ENCODE measurements around the gene KCNQ5.

The KCNQ5 gene

DNA sequence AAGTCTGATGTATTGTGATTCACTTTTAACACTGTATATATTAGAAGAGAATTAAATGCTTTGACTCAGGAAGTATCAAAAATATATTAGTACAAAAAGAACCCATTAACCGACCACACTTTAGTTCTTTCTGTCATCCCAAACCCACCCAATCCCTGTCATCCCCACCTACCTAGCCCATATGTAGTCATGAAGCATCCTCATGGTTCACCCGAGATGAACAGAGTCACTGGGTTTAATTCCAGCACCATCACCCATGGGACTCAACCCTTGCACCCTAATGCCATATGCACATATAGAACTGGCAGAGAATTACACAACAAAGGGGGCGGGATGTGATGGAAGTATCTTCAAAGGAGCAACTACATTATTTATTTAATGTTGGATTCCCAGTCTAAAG lies 462.0 kb downstream of the KCNQ5 start:
- Histone ChIP-seq H3K9me3 (ENCODE audit: control insufficient read depth, insufficient read depth, low read length) (no peaks in the 10 kb centered on the region), H3K4me1 (ENCODE audit: control insufficient read depth, insufficient read depth, low read length) (no peaks in the 10 kb centered on the region), H3K27ac (ENCODE audit: low read length) (no peak overlapping the region), H3K27me3 (ENCODE audit: control insufficient read depth, insufficient read depth, low read length) (no peaks in the 10 kb centered on the region), H3K36me3 (ENCODE audit: control insufficient read depth, insufficient read depth, low read length) (no peaks in the 10 kb centered on the region), H3K4me3 (ENCODE audit: low read length) (no peak overlapping the region)
- WGBS (ENCODE audit: insufficient coverage, insufficient read length), result no CpG with 5 or more reads among the region's 3 CpGs
- DNase-seq (ENCODE audit: low read depth, low spot score), result no peak

DNA sequence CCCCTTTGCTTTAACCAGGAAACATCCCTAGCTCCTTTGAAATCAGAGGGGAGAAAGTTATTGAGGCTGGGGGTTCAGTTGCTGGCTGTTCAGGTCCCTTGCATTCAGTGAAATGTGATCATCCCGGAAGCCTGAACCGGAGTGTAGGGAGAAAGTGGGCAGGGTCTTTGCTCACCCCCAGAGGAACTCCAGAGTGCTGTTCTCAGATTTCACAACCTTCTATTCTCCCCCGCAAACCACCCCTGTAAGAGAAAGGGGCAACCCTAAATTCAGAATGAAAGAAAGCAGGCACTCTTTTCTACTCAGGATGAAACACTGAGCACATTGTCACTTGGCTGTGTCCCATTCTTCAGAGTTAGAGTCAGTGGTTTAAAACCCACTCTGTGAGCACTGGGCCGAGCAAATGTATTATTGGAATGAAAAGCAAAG lies 463.6 kb downstream of the KCNQ5 start:
- no peaks in the 10 kb centered on the region for H3K36me3 ChIP-seq (ENCODE audit: control insufficient read depth, insufficient read depth, low read length)
- no peaks in the 10 kb centered on the region for H3K4me1 ChIP-seq (ENCODE audit: control insufficient read depth, insufficient read depth, low read length)
- peak; percentile 18 for DNase-seq (ENCODE audit: low read depth, low spot score)
- H3K27ac ChIP-seq (ENCODE audit: low read length), result no peak overlapping the region
- WGBS (ENCODE audit: insufficient coverage, insufficient read length), result no CpG with 5 or more reads among the region's 4 CpGs
- H3K27me3 ChIP-seq (ENCODE audit: control insufficient read depth, insufficient read depth, low read length), result no peaks in the 10 kb centered on the region
- H3K4me3 ChIP-seq (ENCODE audit: low read length), result no peak overlapping the region
- H3K9me3 ChIP-seq (ENCODE audit: control insufficient read depth, insufficient read depth, low read length), result no peaks in the 10 kb centered on the region

DNA sequence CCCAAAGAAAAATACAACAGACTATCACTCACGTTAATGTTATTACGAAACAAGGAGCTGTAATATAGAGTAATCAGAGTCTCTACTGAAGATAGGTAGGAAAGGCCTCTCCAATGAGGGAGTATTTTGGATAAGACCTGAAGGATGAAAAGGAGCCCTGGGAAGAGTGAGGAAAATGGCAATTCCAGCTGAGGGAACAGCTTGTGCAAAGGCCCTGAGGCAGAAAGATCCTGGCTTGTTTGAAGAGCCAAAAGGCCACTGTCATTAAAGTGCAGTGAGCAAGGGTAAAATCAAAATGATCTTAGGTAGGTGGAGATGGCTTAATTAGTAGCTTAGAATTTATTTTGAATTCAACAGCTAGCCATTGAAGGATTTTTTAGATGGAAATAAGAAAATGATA lies 464.9 kb downstream of the KCNQ5 start:
- H3K9me3 ChIP-seq (ENCODE audit: control insufficient read depth, insufficient read depth, low read length), result no peaks in the 10 kb centered on the region
- DNase-seq (ENCODE audit: low read depth, low spot score), result no peak
- H3K4me3 ChIP-seq (ENCODE audit: low read length), result no peak overlapping the region
- no peaks in the 10 kb centered on the region for H3K36me3 ChIP-seq (ENCODE audit: control insufficient read depth, insufficient read depth, low read length)
- H3K27me3 ChIP-seq (ENCODE audit: control insufficient read depth, insufficient read depth, low read length), result no peaks in the 10 kb centered on the region
- no peak overlapping the region for H3K27ac ChIP-seq (ENCODE audit: low read length)
- no CpG with 5 or more reads among the region's 2 CpGs for WGBS (ENCODE audit: insufficient coverage, insufficient read length)
- H3K4me1 ChIP-seq (ENCODE audit: control insufficient read depth, insufficient read depth, low read length), result no peaks in the 10 kb centered on the region

DNA sequence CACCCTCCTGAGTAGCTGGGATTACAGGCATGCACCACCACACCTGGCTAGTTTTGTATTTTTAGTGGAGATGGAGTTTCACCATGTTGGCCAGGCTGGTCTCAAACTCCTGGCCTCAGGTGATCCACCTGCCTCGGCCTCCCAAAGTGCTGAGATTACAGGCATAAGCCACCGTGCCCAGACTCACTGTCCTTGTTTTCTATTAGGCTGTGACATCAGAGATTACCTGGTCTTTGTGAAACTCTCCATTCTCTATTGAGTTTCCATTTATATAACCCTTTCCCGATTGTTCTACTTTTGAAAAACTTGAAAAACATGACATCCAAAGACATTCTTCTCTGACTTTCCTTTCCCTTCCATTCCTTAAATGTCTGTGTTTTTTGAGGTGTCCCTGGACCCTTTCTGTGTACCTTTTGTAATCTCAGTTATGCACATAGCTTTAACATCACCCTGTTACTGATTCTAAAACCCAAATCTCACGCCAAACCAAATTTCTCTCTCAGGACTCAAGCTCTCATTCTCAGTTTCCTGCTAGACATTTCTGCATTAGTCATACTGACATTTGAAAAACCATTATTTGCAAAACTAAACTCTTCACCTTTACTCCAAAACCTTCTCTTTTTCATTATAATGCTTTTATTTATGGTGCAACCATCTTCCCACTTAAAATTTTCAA lies 466.4 kb downstream of the KCNQ5 start:
- H3K4me1 ChIP-seq (ENCODE audit: control insufficient read depth, insufficient read depth, low read length), result no peaks in the 10 kb centered on the region
- H3K9me3 ChIP-seq (ENCODE audit: control insufficient read depth, insufficient read depth, low read length), result no peaks in the 10 kb centered on the region
- 100% methylated on average over 1 of the region's 4 CpGs for WGBS (ENCODE audit: insufficient coverage, insufficient read length)
- H3K4me3 ChIP-seq (ENCODE audit: low read length), result no peak overlapping the region
- no peak for DNase-seq (ENCODE audit: low read depth, low spot score)
- H3K36me3 ChIP-seq (ENCODE audit: control insufficient read depth, insufficient read depth, low read length), result no peaks in the 10 kb centered on the region
- H3K27me3 ChIP-seq (ENCODE audit: control insufficient read depth, insufficient read depth, low read length), result no peaks in the 10 kb centered on the region
- H3K27ac ChIP-seq (ENCODE audit: low read length), result no peak overlapping the region

DNA sequence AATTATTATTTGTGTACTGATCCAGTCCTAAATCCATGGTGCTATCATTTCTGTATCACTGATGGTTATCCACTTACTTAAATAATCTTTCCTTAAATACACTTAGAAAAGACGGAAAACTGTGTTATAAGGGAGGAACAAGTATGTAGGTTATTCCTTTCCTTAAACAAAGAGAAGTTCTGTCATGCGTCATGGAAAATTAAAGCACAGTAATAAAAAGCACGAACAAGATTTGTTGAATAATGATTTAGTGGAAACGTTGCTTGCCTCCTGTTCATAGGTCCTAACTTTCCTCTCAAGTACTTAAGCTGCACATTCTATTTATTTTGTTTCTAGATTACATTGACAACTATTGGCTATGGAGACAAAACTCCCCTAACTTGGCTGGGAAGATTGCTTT lies 483.1 kb downstream of the KCNQ5 start:
- Histone ChIP-seq H3K36me3 (ENCODE audit: control insufficient read depth, insufficient read depth, low read length) (no peaks in the 10 kb centered on the region), H3K27ac (ENCODE audit: low read length) (no peak overlapping the region), H3K9me3 (ENCODE audit: control insufficient read depth, insufficient read depth, low read length) (no peaks in the 10 kb centered on the region), H3K4me3 (ENCODE audit: low read length) (no peak overlapping the region), H3K4me1 (ENCODE audit: control insufficient read depth, insufficient read depth, low read length) (no peaks in the 10 kb centered on the region), H3K27me3 (ENCODE audit: control insufficient read depth, insufficient read depth, low read length) (no peaks in the 10 kb centered on the region)
- DNase-seq (ENCODE audit: low read depth, low spot score), result no peak
- WGBS (ENCODE audit: insufficient coverage, insufficient read length), result no CpG with 5 or more reads among the region's 4 CpGs

DNA sequence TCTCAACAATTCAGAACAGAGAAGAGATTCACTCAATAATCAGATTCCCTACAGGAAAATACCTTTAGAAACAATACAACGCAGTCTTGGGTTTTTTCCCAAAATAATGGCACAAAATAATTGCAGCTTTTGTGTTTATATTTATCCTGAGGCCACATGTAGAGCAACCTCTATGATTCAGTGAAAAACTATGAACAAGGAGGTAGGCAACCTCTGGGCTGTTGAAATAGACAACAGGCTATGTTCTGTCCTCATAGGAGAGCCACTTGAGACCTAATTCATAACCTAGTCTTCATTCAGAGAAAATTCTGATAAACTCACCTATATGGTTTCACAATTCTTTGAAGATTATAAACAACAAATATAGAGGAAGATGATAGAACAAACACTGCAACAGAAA lies 485.2 kb downstream of the KCNQ5 start:
- Histone ChIP-seq H3K27ac (ENCODE audit: low read length) (no peak overlapping the region), H3K36me3 (ENCODE audit: control insufficient read depth, insufficient read depth, low read length) (no peaks in the 10 kb centered on the region), H3K4me3 (ENCODE audit: low read length) (no peak overlapping the region), H3K4me1 (ENCODE audit: control insufficient read depth, insufficient read depth, low read length) (no peaks in the 10 kb centered on the region), H3K9me3 (ENCODE audit: control insufficient read depth, insufficient read depth, low read length) (no peaks in the 10 kb centered on the region), H3K27me3 (ENCODE audit: control insufficient read depth, insufficient read depth, low read length) (no peaks in the 10 kb centered on the region)
- no CpG with 5 or more reads among the region's 1 CpG for WGBS (ENCODE audit: insufficient coverage, insufficient read length)
- DNase-seq (ENCODE audit: low read depth, low spot score), result no peak

DNA sequence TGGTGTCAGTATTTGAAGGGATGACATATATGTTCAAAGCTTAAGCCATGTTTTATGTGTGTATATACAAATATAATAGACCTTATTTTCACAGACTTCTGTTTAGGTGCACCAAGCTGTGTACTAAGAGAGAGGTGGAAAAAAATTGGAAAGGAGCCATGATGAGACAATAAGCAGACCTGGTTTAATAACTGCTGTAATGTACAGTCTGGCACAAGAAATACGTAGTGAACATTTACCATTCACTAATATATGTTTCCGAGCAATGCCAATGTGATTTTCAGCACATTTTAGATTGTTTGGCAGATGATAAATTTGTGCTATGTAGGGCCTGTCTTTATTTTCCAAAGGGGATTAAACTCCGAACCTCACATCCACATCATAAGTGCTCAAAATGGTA lies 487.1 kb downstream of the KCNQ5 start:
- DNase-seq (ENCODE audit: low read depth, low spot score), result no peak
- no CpG with 5 or more reads among the region's 3 CpGs for WGBS (ENCODE audit: insufficient coverage, insufficient read length)

DNA sequence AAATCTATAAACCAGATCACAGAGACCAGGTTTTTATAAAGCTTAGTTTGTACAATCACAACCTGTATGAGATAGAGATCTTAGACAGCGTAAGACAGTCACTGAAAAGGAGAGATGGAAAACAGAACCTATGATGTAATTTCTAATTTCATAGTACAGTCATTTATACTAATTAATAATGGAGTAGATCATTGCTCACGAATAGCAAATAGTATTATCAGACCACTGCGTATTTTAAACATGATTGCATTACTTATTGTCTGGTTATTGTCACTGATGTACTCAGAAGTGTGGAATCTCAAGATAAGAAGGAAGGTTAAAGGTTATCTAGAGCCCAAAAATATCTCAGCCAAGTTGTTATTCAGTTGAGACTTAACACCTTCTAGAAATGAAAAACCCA lies 487.8 kb downstream of the KCNQ5 start:
- Histone ChIP-seq H3K4me1 (ENCODE audit: control insufficient read depth, insufficient read depth, low read length) (no peaks in the 10 kb centered on the region), H3K27me3 (ENCODE audit: control insufficient read depth, insufficient read depth, low read length) (no peaks in the 10 kb centered on the region), H3K9me3 (ENCODE audit: control insufficient read depth, insufficient read depth, low read length) (no peaks in the 10 kb centered on the region), H3K27ac (ENCODE audit: low read length) (no peak overlapping the region), H3K36me3 (ENCODE audit: control insufficient read depth, insufficient read depth, low read length) (no peaks in the 10 kb centered on the region), H3K4me3 (ENCODE audit: low read length) (no peak overlapping the region)
- no CpG with 5 or more reads among the region's 3 CpGs for WGBS (ENCODE audit: insufficient coverage, insufficient read length)
- DNase-seq (ENCODE audit: low read depth, low spot score), result no peak

More for the DNA sequence above, 487.1 kb downstream of the KCNQ5 start:
- no peak overlapping the region for H3K27ac ChIP-seq (ENCODE audit: low read length)
- no peaks in the 10 kb centered on the region for H3K4me1 ChIP-seq (ENCODE audit: control insufficient read depth, insufficient read depth, low read length)
- no peaks in the 10 kb centered on the region for H3K36me3 ChIP-seq (ENCODE audit: control insufficient read depth, insufficient read depth, low read length)
- no peaks in the 10 kb centered on the region for H3K9me3 ChIP-seq (ENCODE audit: control insufficient read depth, insufficient read depth, low read length)
- no peak overlapping the region for H3K4me3 ChIP-seq (ENCODE audit: low read length)
- no peaks in the 10 kb centered on the region for H3K27me3 ChIP-seq (ENCODE audit: control insufficient read depth, insufficient read depth, low read length)

DNA sequence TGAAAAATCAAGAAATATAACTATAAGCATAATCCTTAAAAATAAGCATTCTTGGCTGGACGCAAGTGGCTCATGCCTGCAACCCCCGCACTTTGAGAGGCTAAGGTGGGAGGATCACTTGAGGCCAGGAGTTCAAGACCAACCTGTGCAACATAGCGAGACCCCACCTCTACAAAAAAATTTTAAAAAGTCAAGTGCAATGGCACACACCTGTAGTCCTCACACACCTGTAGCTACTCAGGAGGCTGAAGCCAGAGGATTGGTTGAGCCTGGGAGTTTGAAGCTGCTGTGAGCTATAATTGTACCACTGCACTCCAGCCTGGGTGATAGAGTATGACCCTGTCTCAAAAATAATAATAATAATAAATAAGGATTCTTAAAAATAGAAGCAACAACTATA lies 494.5 kb downstream of the KCNQ5 start:
- no peaks in the 10 kb centered on the region for H3K4me1 ChIP-seq (ENCODE audit: control insufficient read depth, insufficient read depth, low read length)
- no peaks in the 10 kb centered on the region for H3K36me3 ChIP-seq (ENCODE audit: control insufficient read depth, insufficient read depth, low read length)
- H3K4me3 ChIP-seq (ENCODE audit: low read length), result no peak overlapping the region
- no CpG with 5 or more reads among the region's 3 CpGs for WGBS (ENCODE audit: insufficient coverage, insufficient read length)
- H3K27me3 ChIP-seq (ENCODE audit: control insufficient read depth, insufficient read depth, low read length), result no peaks in the 10 kb centered on the region
- H3K9me3 ChIP-seq (ENCODE audit: control insufficient read depth, insufficient read depth, low read length), result no peaks in the 10 kb centered on the region
- no peak overlapping the region for H3K27ac ChIP-seq (ENCODE audit: low read length)
- DNase-seq (ENCODE audit: low read depth, low spot score), result no peak

DNA sequence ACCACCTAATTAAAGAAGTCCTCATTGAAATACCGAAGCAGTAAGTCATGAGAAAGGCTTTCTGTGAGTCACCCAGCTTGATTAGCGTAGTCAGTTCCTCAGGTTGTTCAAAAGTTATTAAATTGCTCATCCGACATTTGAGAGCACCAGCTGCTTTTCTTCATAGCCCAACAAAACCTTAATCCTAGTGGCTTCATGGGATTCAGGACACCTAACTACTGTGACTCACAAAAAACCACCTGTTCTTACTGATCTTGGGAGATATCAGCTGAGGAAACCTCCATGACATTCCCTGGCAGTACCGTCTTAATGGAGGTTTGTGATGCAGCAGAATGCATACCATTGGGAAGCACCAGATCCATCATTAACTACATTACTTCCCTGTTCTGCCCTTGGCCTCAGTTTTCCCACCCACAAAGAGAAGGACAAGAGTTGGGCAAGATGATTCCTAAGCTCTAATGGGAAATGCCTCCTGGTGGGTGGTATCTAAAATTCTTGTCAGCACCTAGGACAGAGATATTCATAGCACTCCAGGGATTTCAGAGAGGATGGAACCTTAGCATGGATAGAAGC lies 499.6 kb downstream of the KCNQ5 start:
- no peak overlapping the region for H3K4me3 ChIP-seq (ENCODE audit: low read length)
- no peaks in the 10 kb centered on the region for H3K4me1 ChIP-seq (ENCODE audit: control insufficient read depth, insufficient read depth, low read length)
- H3K36me3 ChIP-seq (ENCODE audit: control insufficient read depth, insufficient read depth, low read length), result no peaks in the 10 kb centered on the region
- DNase-seq (ENCODE audit: low read depth, low spot score), result no peak
- WGBS (ENCODE audit: insufficient coverage, insufficient read length), result no CpG with 5 or more reads among the region's 4 CpGs
- no peaks in the 10 kb centered on the region for H3K9me3 ChIP-seq (ENCODE audit: control insufficient read depth, insufficient read depth, low read length)
- H3K27ac ChIP-seq (ENCODE audit: low read length), result no peak overlapping the region
- no peaks in the 10 kb centered on the region for H3K27me3 ChIP-seq (ENCODE audit: control insufficient read depth, insufficient read depth, low read length)

Data from iPS DF 6.9 (cell line).